ENCODE results near the gene OR10D3.

OR10D3 gene

GRCh38 chr11:124198897-124199296 is 15.8 kb downstream of the OR10D3 start:
- no peak for DNase-seq
- Histone ChIP-seq H3K4me3 (ENCODE audit: low read length) (no peak overlapping the region), H3K36me3 (ENCODE audit: control insufficient read depth, insufficient read depth, low read length) (no peaks in the 10 kb centered on the region), H3K4me1 (ENCODE audit: control insufficient read depth, low read depth, low read length) (no peaks in the 10 kb centered on the region), H4K5ac (ENCODE audit: low read length) (no peak overlapping the region), H3K18ac (ENCODE audit: low read length) (no peak overlapping the region), H3K23ac (ENCODE audit: low read length) (no peak overlapping the region), H2BK15ac (replicated peaks; ENCODE audit: low read depth) (no peak overlapping the region), H3K79me1 (ENCODE audit: low read length) (no peaks in the 10 kb centered on the region), H3K27ac (ENCODE audit: low read depth, low read length) (no peak overlapping the region), H3K27me3 (ENCODE audit: insufficient read depth, low read length, poor library complexity) (no peaks in the 10 kb centered on the region), H3K4ac (ENCODE audit: low read depth, low read length) (no peak overlapping the region), H3K56ac (ENCODE audit: low read length) (no peak overlapping the region), H3K79me2 (ENCODE audit: control insufficient read depth, insufficient read depth, low read length) (no peaks in the 10 kb centered on the region), H3K9ac (ENCODE audit: low read length) (no peak overlapping the region), H2AK5ac (ENCODE audit: low read length) (no peak overlapping the region), H3K4me2 (ENCODE audit: low read length) (no peak overlapping the region), H2BK5ac (ENCODE audit: low read length) (no peak overlapping the region), H4K8ac (ENCODE audit: low read depth, low read length) (no peak overlapping the region), H2BK120ac (ENCODE audit: low read depth, low read length) (no peak overlapping the region)
- WGBS (ENCODE audit: extremely low coverage, insufficient coverage, low lambda C conversion rate), result no CpG with 5 or more reads among the region's 7 CpGs

- Histone ChIP-seq H3K4me3 (ENCODE audit: low read length) (no peak overlapping the region), H4K5ac (ENCODE audit: low read length) (no peak overlapping the region), H3K4ac (ENCODE audit: low read depth, low read length) (no peak overlapping the region), H3K79me1 (ENCODE audit: low read length) (no peaks in the 10 kb centered on the region), H3K27ac (ENCODE audit: low read depth, low read length) (no peak overlapping the region), H3K9ac (ENCODE audit: low read length) (no peak overlapping the region), H3K27me3 (ENCODE audit: insufficient read depth, low read length, poor library complexity) (no peaks in the 10 kb centered on the region), H3K56ac (ENCODE audit: low read length) (no peak overlapping the region), H3K36me3 (ENCODE audit: control insufficient read depth, insufficient read depth, low read length) (no peaks in the 10 kb centered on the region), H3K4me1 (ENCODE audit: control insufficient read depth, low read depth, low read length) (no peaks in the 10 kb centered on the region), H2BK120ac (ENCODE audit: low read depth, low read length) (no peak overlapping the region), H3K18ac (ENCODE audit: low read length) (no peak overlapping the region), H3K23ac (ENCODE audit: low read length) (no peak overlapping the region), H4K8ac (ENCODE audit: low read depth, low read length) (no peak overlapping the region), H2BK5ac (ENCODE audit: low read length) (no peak overlapping the region), H2BK15ac (replicated peaks; ENCODE audit: low read depth) (no peak overlapping the region), H2AK5ac (ENCODE audit: low read length) (no peak overlapping the region), H3K79me2 (ENCODE audit: control insufficient read depth, insufficient read depth, low read length) (no peaks in the 10 kb centered on the region), H3K4me2 (ENCODE audit: low read length) (no peak overlapping the region)
- DNase-seq, result no peak
- no CpG with 5 or more reads among the region's 1 CpG for WGBS (ENCODE audit: extremely low coverage, insufficient coverage, low lambda C conversion rate)
These were observed 16.6 kb downstream of the OR10D3 start for GRCh38 chr11:124199702-124200101.

- Histone ChIP-seq H4K8ac (ENCODE audit: low read depth, low read length) (no peak overlapping the region), H3K79me1 (ENCODE audit: low read length) (no peaks in the 10 kb centered on the region), H3K36me3 (ENCODE audit: control insufficient read depth, insufficient read depth, low read length) (no peaks in the 10 kb centered on the region), H3K4me2 (ENCODE audit: low read length) (no peak overlapping the region), H3K56ac (ENCODE audit: low read length) (no peak overlapping the region), H2BK15ac (replicated peaks; ENCODE audit: low read depth) (no peak overlapping the region), H3K4me3 (ENCODE audit: low read length) (no peak overlapping the region), H3K27me3 (ENCODE audit: insufficient read depth, low read length, poor library complexity) (no peaks in the 10 kb centered on the region), H3K27ac (ENCODE audit: low read depth, low read length) (no peak overlapping the region), H3K23ac (ENCODE audit: low read length) (no peak overlapping the region), H3K4ac (ENCODE audit: low read depth, low read length) (no peak overlapping the region), H4K5ac (ENCODE audit: low read length) (no peak overlapping the region), H2AK5ac (ENCODE audit: low read length) (no peak overlapping the region), H3K18ac (ENCODE audit: low read length) (no peak overlapping the region), H3K79me2 (ENCODE audit: control insufficient read depth, insufficient read depth, low read length) (no peaks in the 10 kb centered on the region), H2BK120ac (ENCODE audit: low read depth, low read length) (no peak overlapping the region), H3K9ac (ENCODE audit: low read length) (no peak overlapping the region), H2BK5ac (ENCODE audit: low read length) (no peak overlapping the region), H3K4me1 (ENCODE audit: control insufficient read depth, low read depth, low read length) (no peaks in the 10 kb centered on the region)
- WGBS (ENCODE audit: extremely low coverage, insufficient coverage, low lambda C conversion rate), result no CpG with 5 or more reads among the region's 16 CpGs
- no peak for DNase-seq
These were observed 17.5 kb downstream of the OR10D3 start for GRCh38 chr11:124200671-124201070.

- Histone ChIP-seq H2BK15ac (replicated peaks; ENCODE audit: low read depth) (no peak overlapping the region), H3K56ac (ENCODE audit: low read length) (no peak overlapping the region), H4K5ac (ENCODE audit: low read length) (no peak overlapping the region), H3K23ac (ENCODE audit: low read length) (no peak overlapping the region), H3K4me1 (ENCODE audit: control insufficient read depth, low read depth, low read length) (no peaks in the 10 kb centered on the region), H4K8ac (ENCODE audit: low read depth, low read length) (no peak overlapping the region), H3K9ac (ENCODE audit: low read length) (no peak overlapping the region), H2AK5ac (ENCODE audit: low read length) (no peak overlapping the region), H2BK5ac (ENCODE audit: low read length) (no peak overlapping the region), H2BK120ac (ENCODE audit: low read depth, low read length) (no peak overlapping the region), H3K79me1 (ENCODE audit: low read length) (no peaks in the 10 kb centered on the region), H3K27me3 (ENCODE audit: insufficient read depth, low read length, poor library complexity) (no peaks in the 10 kb centered on the region), H3K4me2 (ENCODE audit: low read length) (no peak overlapping the region), H3K4me3 (ENCODE audit: low read length) (no peak overlapping the region), H3K18ac (ENCODE audit: low read length) (no peak overlapping the region), H3K79me2 (ENCODE audit: control insufficient read depth, insufficient read depth, low read length) (no peaks in the 10 kb centered on the region), H3K4ac (ENCODE audit: low read depth, low read length) (no peak overlapping the region), H3K27ac (ENCODE audit: low read depth, low read length) (no peak overlapping the region), H3K36me3 (ENCODE audit: control insufficient read depth, insufficient read depth, low read length) (no peaks in the 10 kb centered on the region)
- no peak for DNase-seq
- WGBS (ENCODE audit: extremely low coverage, insufficient coverage, low lambda C conversion rate), result no CpG with 5 or more reads among the region's 3 CpGs
These were observed 19.8 kb downstream of the OR10D3 start for GRCh38 chr11:124202951-124203350.

GRCh38 chr11:124204008-124204407 is 20.9 kb downstream of the OR10D3 start:
- no peak overlapping the region for H4K5ac ChIP-seq (ENCODE audit: low read length)
- H3K27ac ChIP-seq (ENCODE audit: low read depth, low read length), result no peak overlapping the region
- no peak overlapping the region for H4K8ac ChIP-seq (ENCODE audit: low read depth, low read length)
- WGBS (ENCODE audit: extremely low coverage, insufficient coverage, low lambda C conversion rate), result no CpG with 5 or more reads among the region's 5 CpGs
- no peak overlapping the region for H3K4ac ChIP-seq (ENCODE audit: low read depth, low read length)
- H3K9ac ChIP-seq (ENCODE audit: low read length), result no peak overlapping the region
- no peak overlapping the region for H3K4me2 ChIP-seq (ENCODE audit: low read length)
- no peaks in the 10 kb centered on the region for H3K79me1 ChIP-seq (ENCODE audit: low read length)
- DNase-seq, result no peak
- H2BK5ac ChIP-seq (ENCODE audit: low read length), result no peak overlapping the region
- H2BK120ac ChIP-seq (ENCODE audit: low read depth, low read length), result no peak overlapping the region
- H3K18ac ChIP-seq (ENCODE audit: low read length), result no peak overlapping the region
- no peak overlapping the region for H2BK15ac ChIP-seq (replicated peaks; ENCODE audit: low read depth)
- no peaks in the 10 kb centered on the region for H3K79me2 ChIP-seq (ENCODE audit: control insufficient read depth, insufficient read depth, low read length)
- H3K56ac ChIP-seq (ENCODE audit: low read length), result no peak overlapping the region
- no peak overlapping the region for H2AK5ac ChIP-seq (ENCODE audit: low read length)
- H3K27me3 ChIP-seq (ENCODE audit: insufficient read depth, low read length, poor library complexity), result no peaks in the 10 kb centered on the region
- H3K23ac ChIP-seq (ENCODE audit: low read length), result no peak overlapping the region
- H3K4me3 ChIP-seq (ENCODE audit: low read length), result no peak overlapping the region
- H3K4me1 ChIP-seq (ENCODE audit: control insufficient read depth, low read depth, low read length), result no peaks in the 10 kb centered on the region
- no peaks in the 10 kb centered on the region for H3K36me3 ChIP-seq (ENCODE audit: control insufficient read depth, insufficient read depth, low read length)

- no peak overlapping the region for H3K4me2 ChIP-seq (ENCODE audit: low read length)
- H3K56ac ChIP-seq (ENCODE audit: low read length), result no peak overlapping the region
- H3K27me3 ChIP-seq (ENCODE audit: insufficient read depth, low read length, poor library complexity), result no peaks in the 10 kb centered on the region
- no peaks in the 10 kb centered on the region for H3K4me1 ChIP-seq (ENCODE audit: control insufficient read depth, low read depth, low read length)
- no peak overlapping the region for H3K4me3 ChIP-seq (ENCODE audit: low read length)
- H3K36me3 ChIP-seq (ENCODE audit: control insufficient read depth, insufficient read depth, low read length), result no peaks in the 10 kb centered on the region
- no peak overlapping the region for H2AK5ac ChIP-seq (ENCODE audit: low read length)
- no peak overlapping the region for H2BK5ac ChIP-seq (ENCODE audit: low read length)
- no peak overlapping the region for H3K23ac ChIP-seq (ENCODE audit: low read length)
- no CpG with 5 or more reads among the region's 6 CpGs for WGBS (ENCODE audit: extremely low coverage, insufficient coverage, low lambda C conversion rate)
- no peak overlapping the region for H4K5ac ChIP-seq (ENCODE audit: low read length)
- no peaks in the 10 kb centered on the region for H3K79me1 ChIP-seq (ENCODE audit: low read length)
- no peaks in the 10 kb centered on the region for H3K79me2 ChIP-seq (ENCODE audit: control insufficient read depth, insufficient read depth, low read length)
- no peak overlapping the region for H2BK15ac ChIP-seq (replicated peaks; ENCODE audit: low read depth)
- H3K18ac ChIP-seq (ENCODE audit: low read length), result no peak overlapping the region
- H4K8ac ChIP-seq (ENCODE audit: low read depth, low read length), result no peak overlapping the region
- no peak overlapping the region for H3K4ac ChIP-seq (ENCODE audit: low read depth, low read length)
- H3K9ac ChIP-seq (ENCODE audit: low read length), result no peak overlapping the region
- DNase-seq, result no peak
- no peak overlapping the region for H2BK120ac ChIP-seq (ENCODE audit: low read depth, low read length)
- no peak overlapping the region for H3K27ac ChIP-seq (ENCODE audit: low read depth, low read length)
These were observed 24.1 kb downstream of the OR10D3 start for GRCh38 chr11:124207102-124207792.

Data from mesendoderm (in vitro differentiated cells).